HPDE6-E6E7 (cell line): Measurements from ENCODE around the gene ZNF23.
A peak's percentile ranks its signal among the peaks of the same experiment; 100 is the strongest.

Source experiments
- DNase-seq: peaks from one replicate; pipeline ENCODE4 v3.0.0; 2011; ENCODE audit warnings: missing footprints; ENCODE audit errors: extremely low spot score

Gene ZNF23

DNA sequence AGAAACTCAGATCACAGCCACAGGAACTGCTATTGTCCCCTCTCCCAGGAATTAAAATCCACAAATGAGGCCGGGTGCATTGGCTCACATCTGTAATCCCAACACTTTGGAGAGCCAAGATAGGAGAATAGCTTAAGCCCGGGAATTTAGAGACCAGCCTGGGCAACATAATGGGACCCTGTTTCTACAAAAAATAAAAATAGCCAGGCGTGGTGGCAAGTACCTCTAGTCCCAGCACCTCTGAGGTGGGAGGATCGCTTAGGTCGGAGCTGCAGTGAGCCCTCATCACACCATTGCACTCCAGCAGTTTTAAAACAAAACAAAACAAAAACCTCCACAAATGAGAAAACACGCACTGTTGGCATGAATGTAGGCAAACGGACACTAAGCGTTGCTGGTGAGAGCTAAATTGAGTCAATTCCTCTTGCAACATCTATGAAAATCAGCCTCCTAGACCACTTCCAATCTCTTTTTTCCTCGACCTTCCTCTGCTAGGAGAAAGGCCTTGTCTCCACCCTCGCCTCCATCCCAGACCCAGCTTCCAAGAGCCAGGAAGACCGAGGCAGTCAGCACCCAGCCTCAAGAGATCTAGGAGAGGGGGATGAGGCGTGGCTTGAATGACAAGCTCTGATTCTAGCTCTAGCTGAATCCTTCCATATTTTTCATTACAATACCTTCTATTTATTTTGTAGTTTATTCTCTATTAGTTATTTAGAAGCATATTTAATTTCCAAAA lies 35.0 kb downstream of the ZNF23 start:
- DNase-seq: no peak

DNA sequence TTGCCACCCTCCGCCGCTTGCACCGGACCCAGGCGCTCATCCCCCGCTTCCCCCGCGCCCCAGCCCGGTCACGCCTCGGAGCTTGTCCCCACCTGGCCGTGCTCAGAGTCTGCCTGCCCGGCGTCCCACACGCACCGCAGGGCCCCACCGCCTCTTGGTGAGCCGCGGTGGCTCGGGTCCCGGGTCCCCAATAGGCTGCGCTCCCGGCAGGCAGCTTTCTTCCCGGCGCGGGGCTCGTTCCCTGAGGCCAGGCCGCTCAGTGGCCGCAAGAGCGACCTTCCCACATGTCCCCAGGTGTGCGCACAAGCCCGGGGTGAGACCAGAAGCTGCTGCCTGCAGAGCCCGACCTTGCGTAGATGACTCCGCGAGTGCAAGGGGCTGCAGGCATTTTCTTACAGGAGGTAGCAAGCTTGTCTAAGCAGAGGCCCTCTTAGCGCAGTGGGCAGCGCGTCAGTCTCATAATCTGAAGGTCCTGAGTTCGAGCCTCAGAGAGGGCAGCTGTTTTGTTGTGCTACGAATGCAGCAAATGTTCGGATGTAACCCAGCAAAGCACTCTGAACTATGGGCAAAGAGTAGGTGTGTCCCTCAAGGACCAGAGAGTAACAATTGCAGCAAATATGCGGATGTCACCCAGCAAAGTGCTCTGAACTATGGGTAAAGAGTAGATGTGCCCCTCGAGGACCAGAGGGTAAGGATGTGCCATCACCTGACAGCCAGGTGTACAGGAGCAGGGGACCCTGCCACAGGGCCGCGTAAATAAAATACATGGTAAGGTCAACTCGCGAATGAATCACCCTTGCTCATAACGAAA lies 35.8 kb downstream of the ZNF23 start:
- peak; percentile 96 for DNase-seq

DNA sequence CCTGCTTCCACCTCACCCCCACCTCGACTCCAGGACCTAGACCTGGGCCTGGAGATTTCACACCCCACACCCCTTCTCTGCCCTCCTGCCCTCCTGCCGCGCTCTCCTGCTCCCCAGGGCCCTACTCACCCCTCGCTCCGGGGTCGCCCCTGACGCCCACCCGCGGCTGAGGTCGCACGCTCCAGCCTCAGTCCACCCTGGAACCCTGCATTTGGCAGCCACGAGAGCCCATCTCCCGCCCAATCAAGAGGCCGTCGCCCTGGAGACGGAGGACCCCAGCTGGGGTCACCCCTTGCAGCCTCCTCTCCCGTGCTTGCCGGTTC lies 36.3 kb downstream of the ZNF23 start:
- DNase-seq: no peak

DNA sequence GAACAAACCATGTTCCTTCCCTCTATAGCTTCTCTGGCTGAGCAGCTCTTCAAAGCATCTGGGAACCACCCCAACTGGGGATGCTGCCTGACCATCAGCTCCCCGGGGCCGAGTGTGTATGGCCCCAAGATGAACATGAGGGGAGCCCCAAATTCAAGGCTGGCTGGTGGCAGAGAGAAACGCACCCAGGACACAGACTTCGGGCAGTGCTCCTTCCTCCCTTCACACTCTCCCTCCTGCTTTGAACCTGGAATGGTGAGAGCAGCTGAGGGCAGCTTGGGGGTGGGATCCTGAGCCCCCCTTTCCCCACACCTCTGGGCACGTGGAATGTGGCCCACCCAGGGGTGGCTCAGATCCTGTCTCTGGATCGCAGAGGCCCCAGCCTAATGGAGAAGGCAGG lies 37.4 kb downstream of the ZNF23 start:
- DNase-seq: no peak

DNA sequence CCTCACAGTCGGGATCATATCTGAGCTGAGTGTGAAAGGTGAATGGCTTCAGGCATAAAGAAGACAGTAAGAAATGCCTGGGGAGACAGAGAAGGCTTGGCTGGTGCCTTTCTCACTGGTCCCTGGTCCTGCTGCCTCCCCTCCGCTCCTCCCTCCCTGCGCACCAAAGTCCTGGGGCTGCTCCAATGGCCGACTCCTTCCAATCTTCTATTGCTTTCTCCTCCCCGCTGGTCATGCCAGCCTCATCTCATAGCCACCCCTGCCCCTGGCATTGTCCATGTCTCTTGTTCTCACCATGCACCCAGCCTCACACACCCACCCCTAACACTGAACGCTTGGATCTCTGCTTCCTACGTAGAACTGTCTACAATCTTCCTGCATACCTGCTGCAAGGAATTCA lies 38.2 kb downstream of the ZNF23 start:
- DNase-seq: no peak

DNA sequence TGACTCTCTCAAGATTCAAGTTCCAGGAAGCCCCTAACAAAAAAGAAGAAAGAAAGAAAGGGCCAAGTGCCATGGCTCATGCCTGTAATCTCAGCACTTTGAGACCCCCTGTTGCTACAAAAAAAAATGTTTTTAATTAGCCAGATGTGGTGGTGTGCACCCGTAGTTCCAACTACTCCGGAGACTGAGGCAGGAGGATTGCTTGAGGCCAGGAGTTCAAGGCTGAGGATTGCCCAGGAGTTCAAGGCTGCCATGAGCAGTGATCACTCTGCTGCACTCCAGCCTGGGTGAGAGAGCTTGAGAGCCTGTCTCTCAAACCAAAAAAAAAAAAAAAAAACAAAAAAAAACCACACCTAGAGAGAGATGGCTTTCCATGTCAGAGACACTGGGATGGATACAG lies 39.0 kb downstream of the ZNF23 start:
- DNase-seq: no peak

DNA sequence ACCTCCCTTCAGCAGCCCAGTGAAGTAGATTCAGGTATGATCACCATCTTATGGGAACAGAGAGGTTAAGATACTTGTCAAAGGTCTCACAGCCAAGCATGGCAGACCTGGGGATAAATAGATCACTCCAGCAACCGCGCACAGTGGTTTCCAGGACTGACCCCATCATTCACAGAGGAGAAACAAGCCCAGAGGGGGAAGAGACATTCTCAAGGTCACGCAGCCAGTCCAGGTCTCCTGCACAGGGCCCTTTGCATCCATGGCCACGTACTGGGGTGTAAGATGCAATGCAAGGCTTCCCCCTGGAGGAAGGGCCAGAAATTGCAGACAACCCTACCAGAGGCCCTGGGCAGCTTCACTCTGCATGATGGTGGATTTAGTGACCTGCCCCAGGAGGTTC lies 40.1 kb downstream of the ZNF23 start:
- DNase-seq: peak; percentile 51

DNA sequence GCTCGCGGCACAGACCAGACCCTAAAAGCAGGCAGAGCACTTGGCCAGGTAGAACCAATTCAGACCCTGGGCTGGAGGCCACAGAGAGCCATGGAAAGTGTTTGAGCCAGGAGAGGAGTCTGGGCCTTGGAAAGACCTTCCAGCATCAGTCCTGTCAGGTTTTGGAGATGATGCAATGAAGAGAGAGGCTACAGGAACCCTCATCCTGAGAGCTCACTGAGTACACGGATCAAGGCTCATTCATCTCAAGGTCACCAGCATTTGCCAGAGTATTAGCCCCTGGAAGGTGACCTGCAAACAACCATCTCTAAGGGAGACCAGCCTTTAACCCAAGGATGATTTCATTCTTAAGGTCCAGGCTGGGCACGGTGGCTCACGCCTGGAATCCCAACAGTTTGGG lies 48.0 kb downstream of the ZNF23 start:
- DNase-seq: no peak

DNA sequence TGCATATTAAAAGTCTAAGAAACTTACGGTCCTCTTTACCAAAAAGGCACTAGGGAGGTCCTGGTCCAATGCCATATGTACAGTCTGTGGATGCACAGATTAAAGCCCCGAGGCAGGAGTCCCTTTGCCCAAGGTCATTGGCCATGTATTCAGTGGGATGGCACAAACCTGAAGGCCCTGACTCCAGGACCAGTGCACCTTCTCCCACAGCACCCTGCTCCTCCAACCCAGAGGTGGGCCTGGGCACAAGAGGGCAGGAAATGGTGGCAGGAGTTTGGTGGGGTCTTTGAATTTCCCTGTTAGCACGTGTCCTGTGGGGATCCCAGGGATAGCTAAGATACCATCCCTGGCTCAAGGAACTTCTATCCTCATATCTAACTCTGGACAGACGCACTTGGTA lies 48.7 kb downstream of the ZNF23 start:
- no peak for DNase-seq

DNA sequence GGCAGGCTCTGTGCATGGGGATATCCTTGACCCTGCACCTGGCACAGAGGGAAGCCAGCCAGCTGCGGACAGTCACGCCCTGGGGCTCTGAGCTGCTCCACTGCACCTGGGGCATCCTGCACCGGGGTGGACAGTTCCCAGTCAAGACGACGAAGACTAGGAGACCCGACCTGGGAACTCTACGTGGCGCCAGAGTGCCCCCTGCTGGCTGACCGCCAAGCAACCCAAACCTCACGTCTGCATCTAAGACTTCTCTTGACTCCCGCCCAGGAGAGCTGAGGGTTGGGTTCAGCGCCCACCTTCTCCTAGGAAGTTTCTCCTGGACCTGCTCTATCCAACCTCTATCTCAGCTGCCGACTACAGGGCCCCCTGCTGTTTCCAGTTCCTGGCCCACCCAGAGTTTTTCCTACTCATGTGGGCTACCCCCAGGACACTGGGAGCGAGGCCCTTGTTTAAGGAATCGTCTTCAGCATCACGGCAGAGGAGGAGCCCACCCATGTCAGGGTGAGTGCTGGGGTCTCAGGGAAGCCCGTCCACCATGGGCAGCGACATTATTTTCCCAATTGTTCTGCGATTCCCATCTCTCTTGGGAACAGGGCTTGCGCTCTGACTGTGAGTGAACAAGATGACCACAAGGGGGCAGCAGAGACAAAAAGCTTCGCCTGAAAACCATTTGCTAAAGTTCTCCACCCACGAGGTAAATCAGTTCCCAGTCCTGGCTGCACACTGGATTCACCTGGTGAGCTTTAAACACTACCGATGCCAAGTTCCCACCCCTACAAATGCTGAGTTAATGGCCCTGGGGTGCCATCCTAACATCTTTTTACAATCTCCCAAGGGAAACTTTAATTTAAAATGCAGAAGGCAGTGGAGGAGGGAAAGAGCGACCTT lies 49.5 kb downstream of the ZNF23 start:
- peak; percentile 83 for DNase-seq

DNA sequence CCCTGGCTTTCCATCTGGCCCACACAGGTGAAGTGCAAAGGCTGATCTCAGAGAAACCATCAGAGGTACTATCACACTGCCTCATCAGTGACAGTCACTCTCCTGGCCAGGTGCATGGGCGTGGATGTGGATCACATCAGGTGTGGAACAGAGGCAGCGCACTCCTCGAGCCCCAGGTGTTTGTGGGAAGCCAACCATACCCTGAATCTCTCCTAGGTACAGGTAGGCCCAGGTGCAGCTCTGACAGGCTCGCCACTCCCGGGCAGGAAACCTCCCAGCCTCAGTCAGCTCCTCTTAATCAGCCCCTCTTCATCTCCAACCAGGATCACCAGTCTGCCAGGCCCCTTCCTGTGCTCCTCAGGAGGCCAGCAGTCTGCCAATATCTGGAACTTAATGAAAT lies 51.9 kb downstream of the ZNF23 start:
- DNase-seq: no peak

DNA sequence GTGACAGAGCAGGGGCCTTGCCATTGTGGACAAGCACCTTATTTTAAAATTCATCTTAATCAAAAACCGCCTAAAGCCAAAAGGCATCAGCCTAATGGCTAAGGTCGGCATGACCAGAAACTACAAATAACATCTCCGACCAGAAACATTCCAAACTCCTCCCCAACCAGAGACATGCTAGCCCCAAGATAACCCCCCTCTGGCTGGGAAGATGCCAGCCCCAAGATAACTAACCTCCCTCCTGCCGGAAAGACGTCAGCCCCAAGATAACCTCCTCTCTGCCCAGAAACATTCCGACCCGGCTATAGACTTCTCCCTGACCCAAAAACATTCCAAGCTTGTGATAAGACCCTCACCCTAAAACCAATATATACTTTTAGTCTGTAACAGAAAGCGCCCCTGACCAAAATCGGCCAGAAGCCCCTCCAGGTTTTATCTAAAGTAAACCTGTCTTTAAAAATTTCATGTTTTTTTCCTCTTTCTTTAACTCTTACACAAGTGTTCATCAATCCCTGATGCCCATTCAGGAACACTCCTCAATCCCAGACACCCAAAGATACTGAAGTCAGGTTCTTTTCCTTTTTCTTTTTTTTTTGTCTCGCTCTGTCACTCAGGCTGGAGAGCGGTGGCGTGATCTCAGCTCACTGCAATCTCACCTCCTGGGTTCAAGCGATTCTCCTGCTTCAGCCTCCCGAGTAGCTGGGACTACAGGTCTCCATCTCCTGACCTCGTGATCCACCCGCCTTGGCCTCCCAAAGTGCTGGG lies 52.9 kb downstream of the ZNF23 start:
- no peak for DNase-seq

DNA sequence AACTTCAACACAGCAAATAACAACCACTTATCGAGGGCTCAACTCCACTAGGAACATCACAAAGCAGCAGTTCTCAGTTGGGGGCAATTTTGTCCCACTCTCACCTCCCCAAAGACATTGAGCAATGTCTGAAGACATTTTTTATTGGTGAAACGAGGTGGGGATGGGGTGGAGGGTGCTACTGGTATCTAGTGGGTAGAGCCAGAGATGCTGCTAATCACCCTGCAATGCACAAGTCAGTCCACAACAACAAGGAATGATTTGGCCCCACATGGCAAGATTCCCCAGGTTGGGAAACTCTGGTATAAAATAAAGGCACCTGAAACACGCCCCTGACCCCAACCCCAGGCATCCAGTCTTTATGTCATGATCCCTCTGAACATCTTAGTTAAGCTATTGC lies 53.5 kb downstream of the ZNF23 start:
- DNase-seq: no peak

DNA sequence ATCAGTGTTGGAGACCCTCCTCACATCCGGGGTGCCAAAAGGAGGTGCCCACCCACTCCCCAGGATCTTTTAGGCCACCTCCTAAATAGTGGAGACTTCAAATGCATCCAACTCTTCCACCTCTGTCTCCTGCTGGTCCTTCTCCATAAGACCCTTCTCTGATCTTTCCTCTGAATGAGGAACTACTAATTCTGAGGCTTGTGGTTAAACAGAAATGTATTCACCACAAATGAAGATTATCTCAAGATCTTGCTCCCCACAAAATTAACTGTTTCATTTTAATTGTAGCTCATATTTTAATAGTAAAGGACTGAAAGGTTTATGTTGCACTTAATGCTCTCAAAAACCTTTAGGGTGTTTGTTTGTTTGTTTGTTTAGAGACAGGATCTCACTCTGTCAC lies 54.3 kb downstream of the ZNF23 start:
- no peak for DNase-seq

DNA sequence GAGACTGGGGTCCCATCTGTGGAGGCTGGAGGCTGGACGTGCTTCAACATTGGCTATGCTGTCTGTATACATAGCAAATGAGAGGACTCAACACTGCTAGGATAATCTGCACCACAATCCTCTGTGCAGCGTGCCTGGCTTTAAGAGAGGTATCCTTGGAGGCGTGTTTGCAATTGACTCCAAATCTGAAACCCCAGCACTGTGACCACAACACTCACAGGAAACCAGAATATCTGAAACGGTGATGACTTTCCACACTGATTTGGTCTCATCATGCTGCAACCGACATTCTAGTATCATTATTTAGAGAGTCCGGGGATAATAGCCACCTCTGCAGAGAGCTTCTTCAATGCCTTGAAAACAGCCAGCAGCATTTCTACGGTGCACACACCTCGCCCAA lies 55.3 kb downstream of the ZNF23 start:
- no peak for DNase-seq

DNA sequence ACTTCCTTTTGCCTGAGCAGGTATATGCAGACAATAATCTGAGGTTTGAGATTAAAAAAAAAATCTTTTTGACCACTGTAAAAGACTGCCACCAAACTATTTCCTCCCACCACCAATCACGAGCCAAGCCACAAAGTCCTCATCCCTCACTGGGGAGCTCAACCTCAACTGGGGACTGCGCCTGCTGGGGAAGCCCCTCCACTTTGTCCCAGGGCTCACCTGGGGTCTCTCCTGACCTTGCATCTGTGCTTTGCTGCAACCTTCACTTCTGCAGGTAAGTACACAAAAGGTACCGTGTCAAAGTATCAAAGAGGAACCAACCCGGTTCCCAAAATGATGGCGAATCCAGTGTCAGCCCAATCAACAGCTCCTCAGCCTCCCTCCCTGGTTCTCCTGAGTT lies 55.7 kb downstream of the ZNF23 start:
- no peak for DNase-seq

DNA sequence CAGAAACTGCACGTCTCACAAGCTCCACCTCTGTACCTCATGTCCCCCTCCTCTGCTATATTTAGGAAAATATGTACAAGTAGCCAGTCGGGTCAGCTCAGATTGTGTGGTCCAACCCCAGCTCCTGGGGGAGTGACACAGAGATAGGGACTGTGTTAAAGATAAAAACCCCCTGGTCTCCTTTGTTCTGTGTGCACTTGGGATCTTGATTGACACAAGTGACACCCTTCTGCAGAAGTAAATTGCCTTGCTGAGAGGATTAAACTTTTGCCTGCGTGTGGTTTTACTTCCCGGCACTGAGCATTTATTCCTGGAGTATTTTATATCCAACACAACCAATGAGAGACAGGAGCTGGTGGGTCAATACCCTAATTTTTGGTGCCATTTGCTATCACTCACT lies 57.7 kb downstream of the ZNF23 start:
- no peak for DNase-seq

DNA sequence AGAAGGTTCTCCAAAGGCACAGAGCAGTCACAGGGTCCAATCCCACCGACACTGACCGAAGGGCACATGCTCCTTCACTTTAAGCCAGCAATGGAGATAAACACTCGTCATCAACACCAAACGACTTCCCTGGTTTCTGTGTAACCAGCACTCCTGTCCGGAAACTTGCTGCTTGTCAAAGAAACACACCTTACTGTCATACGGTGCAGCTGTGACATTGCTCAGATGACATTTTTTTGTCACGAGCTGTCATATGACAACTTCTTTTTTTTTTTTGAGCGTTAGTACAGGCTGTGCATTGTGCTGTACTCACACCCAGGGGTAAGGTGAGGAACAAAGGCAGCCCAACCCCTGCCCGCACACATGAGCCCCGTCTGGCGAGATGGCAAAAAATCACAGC lies 59.4 kb downstream of the ZNF23 start:
- no peak for DNase-seq

DNA sequence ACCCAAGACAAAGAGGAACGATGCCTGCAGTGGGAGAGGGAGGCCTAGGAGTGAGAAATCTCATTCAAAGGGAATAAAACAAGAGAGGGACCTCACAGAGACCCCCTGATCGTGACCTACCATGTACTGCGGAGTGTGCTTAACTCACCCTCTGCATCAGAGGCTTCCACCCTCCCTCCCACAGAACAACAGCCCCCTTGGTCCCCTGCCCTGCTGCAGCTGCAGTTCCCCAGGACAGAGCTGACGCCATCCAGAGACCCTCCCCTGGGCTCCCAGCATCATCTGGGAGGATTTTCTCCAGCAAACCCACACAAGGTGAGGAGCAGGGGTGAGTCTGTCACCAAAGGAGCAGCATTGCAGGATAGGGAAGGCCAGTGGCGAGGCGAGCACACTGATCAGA lies 60.0 kb downstream of the ZNF23 start:
- no peak for DNase-seq

DNA sequence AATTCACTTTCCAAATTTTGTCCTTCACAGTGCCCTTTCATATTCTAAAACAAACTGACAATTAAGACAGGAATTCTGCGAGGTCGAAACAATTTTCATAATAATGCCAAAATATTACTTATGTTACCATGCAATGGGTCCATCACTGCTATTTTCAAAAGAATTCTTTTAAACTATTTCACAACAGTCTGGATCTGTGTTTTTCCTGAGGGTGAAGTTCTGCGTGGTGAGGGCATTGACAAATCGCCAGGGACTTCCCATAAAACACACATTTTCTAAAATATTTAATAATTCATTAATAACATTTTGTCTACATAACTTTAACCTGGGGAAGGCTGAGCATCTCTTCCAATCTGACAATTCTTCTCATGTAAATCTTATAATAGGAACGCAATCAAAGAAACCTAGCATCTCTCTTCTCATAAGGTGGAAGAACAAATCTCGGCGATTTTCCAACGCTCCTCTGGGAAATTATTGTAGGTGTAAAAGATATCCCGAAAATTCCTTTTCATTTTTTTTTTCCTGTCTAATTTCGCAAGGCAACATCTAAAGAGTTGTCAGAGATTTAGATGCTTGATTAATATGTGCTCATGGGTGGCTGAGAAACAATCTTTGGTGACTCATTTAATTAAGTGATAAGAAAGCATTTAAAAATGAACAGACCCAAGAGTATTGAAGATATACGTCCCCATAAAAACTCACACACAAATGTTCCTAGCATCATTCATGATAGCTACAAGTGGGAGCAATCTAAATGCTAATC lies 62.1 kb downstream of the ZNF23 start:
- no peak for DNase-seq
